Osteoblast (primary cell): ENCODE measurements around the gene MTOR. TPM values are rescaled to one million over a fixed set of nuclear protein-coding genes. Genes with fewer than 3 reads are reported as not detected.

ENCODE experiments used
- DNase-seq: peaks from one replicate; pipeline ENCODE4 v3.0.0; 2011; ENCODE audit warnings: low spot score, mixed read lengths; ENCODE audit not compliant: insufficient read length; ENCODE audit errors: missing footprints
- H2AFZ ChIP-seq: 2 replicates; pipeline ENCODE4 v1.6.0; 2011; ENCODE audit warnings: mild to moderate bottlenecking, low read length
- H3K27ac ChIP-seq: 2 replicates; pipeline ENCODE4 v1.5.1; 2011; ENCODE audit warnings: mild to moderate bottlenecking, low read depth, low read length, moderate library complexity
- H3K27me3 ChIP-seq: 2 replicates; pipeline ENCODE4 v1.6.0; 2012; ENCODE audit warnings: mild to moderate bottlenecking, control low read depth, inconsistent platforms, low read length, moderate library complexity; ENCODE audit not compliant: insufficient read depth
- H3K36me3 ChIP-seq: 2 replicates; pipeline ENCODE4 v1.5.1; 2011; ENCODE audit warnings: mild to moderate bottlenecking, low read length, control low read depth, moderate library complexity; ENCODE audit not compliant: insufficient read depth
- H3K4me1 ChIP-seq: 2 replicates; pipeline ENCODE4 v1.5.1; 2011; ENCODE audit warnings: mild to moderate bottlenecking, low read length, control low read depth, moderate library complexity; ENCODE audit not compliant: insufficient read depth
- H3K4me2 ChIP-seq: 2 replicates; pipeline ENCODE4 v1.6.0; 2011; ENCODE audit warnings: mild to moderate bottlenecking, low read length; ENCODE audit not compliant: insufficient read depth
- H3K4me3 ChIP-seq: fragments of 200-600 bp; sonication (generic); 3 replicates; pipeline ENCODE4 v1.5.1; 2012; ENCODE audit warnings: mild to moderate bottlenecking, low read length, inconsistent platforms; ENCODE audit not compliant: insufficient read depth
- H3K79me2 ChIP-seq: 2 replicates; pipeline ENCODE4 v1.6.0; 2012; ENCODE audit warnings: mild to moderate bottlenecking, low read length, control low read depth, inconsistent platforms; ENCODE audit not compliant: insufficient read depth
- H3K9me3 ChIP-seq: 2 replicates; pipeline ENCODE4 v1.5.1; 2011; ENCODE audit warnings: low read depth, low read length, control low read depth
- H4K20me1 ChIP-seq: 2 replicates; pipeline ENCODE4 v1.6.0; 2012; ENCODE audit warnings: mild to moderate bottlenecking, low read length, control low read depth; ENCODE audit not compliant: insufficient read depth
- CTCF ChIP-seq: IDR thresholded peaks from 2 replicates; pipeline ENCODE4 v1.5.1; 2011; ENCODE audit warnings: mild to moderate bottlenecking, low read depth, low read length, moderate library complexity; ENCODE audit errors: extremely low read depth
- total RNA-seq: library from RNA; depleted of rRNA; stranded (reverse); fragments of >200 nt; gene quantifications from 2 replicates; pipeline ENCODE4 v1.2.3, GENCODE V29; 2012

Gene MTOR
- total RNA-seq, 1 donor = 34.0 TPM

GRCh38 chr1:11293856-11294255, 31.5 kb upstream of the MTOR start:
- no peaks in the 10 kb centered on the region for H3K79me2 ChIP-seq
- H3K4me3 ChIP-seq = no peak overlapping the region
- no peaks in the 10 kb centered on the region for H3K36me3 ChIP-seq
- H3K27ac ChIP-seq = no peak overlapping the region
- no peaks in the 10 kb centered on the region for H3K27me3 ChIP-seq
- no peaks in the 10 kb centered on the region for H3K9me3 ChIP-seq
- H3K4me2 ChIP-seq = no peak overlapping the region
- no peak for TF ChIP-seq CTCF
- peaks cover 15% of the 10 kb centered on the region for H4K20me1 ChIP-seq
- H3K4me1 ChIP-seq = no peaks in the 10 kb centered on the region
- H2AFZ ChIP-seq = no peak overlapping the region
- DNase-seq = peak; percentile 45

GRCh38 chr1:11291049-11291448, 28.7 kb upstream of the MTOR start:
- TF ChIP-seq CTCF = no peak
- Histone ChIP-seq H3K9me3 (no peaks in the 10 kb centered on the region), H3K79me2 (no peaks in the 10 kb centered on the region), H3K4me3 (no peak overlapping the region), H2AFZ (no peak overlapping the region), H3K4me2 (no peak overlapping the region), H3K36me3 (no peaks in the 10 kb centered on the region), H3K27me3 (no peaks in the 10 kb centered on the region), H3K27ac (no peak overlapping the region), H4K20me1 (peaks cover 28% of the 10 kb centered on the region), H3K4me1 (peaks cover 14% of the 10 kb centered on the region)
- no peak for DNase-seq

- Histone ChIP-seq H3K4me3 (no peak overlapping the region), H3K36me3 (peaks cover 6% of the 10 kb centered on the region), H3K27ac (no peak overlapping the region), H3K27me3 (no peaks in the 10 kb centered on the region), H3K4me1 (peaks cover 14% of the 10 kb centered on the region), H4K20me1 (peaks cover 41% of the 10 kb centered on the region), H2AFZ (no peak overlapping the region), H3K79me2 (no peaks in the 10 kb centered on the region), H3K9me3 (no peaks in the 10 kb centered on the region), H3K4me2 (no peak overlapping the region)
- DNase-seq = no peak
- TF ChIP-seq CTCF = no peak
Measured at GRCh38 chr1:11289064-11289463, 26.7 kb upstream of the MTOR start.

- Histone ChIP-seq H3K36me3 (peaks cover 6% of the 10 kb centered on the region), H3K4me2 (no peak overlapping the region), H3K27me3 (no peaks in the 10 kb centered on the region), H3K4me3 (no peak overlapping the region), H3K9me3 (no peaks in the 10 kb centered on the region), H3K4me1 (peaks cover 19% of the 10 kb centered on the region), H3K27ac (no peak overlapping the region), H3K79me2 (no peaks in the 10 kb centered on the region), H4K20me1 (peaks cover 43% of the 10 kb centered on the region), H2AFZ (no peak overlapping the region)
- TF ChIP-seq CTCF = no peak
- DNase-seq = peak; percentile 74
Measured at GRCh38 chr1:11286735-11287410, 24.5 kb upstream of the MTOR start.
